ENCODE data around the gene IFTAP. TPM values are rescaled to one million over a fixed set of nuclear protein-coding genes. Genes with fewer than 3 reads are reported as not detected.

IFTAP gene
- total RNA-seq, 1 donor from 2014 or later = 41.1 TPM

DNA sequence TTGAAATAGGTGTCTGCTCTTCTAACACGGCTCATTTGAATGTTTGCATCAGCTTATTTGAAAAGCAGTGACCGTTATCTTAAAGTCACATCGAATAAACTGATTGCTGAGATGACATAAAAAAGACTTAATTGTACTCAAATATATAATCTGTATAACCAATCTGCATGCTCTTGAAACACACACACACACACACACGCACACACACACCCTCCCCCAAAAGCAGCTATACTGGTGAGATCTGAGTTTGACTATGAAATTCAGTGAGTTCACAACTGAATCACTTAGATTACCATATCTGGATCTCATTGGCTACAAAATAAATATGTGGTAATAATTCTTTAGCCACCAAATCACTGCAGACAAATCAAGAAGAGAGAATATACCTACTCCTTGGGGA, 3.8 kb upstream of the IFTAP start:
- intact Hi-C loops (cut with DNase I) = no loop called here
- no peak for DNase-seq (ENCODE audit: low spot score)

DNA sequence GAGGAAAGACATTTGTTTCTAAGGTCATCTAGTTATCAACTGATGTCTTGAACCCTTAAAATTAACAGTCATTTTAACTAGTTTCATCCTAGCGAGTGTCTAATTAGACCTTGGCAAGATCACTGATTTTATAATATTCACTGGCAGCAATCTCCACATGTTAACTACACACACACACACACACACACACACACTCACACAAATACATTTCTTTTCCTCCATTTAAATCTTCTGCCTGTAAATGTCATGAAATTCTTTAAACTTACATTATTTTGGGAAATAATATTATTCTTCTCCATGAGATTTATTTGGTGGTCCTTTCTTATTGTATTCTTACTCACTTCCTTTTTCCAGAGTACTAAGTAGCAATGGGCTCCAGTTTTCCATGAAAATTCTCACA, 2.9 kb upstream of the IFTAP start:
- intact Hi-C loops (cut with DNase I) = no loop called here
- no peak for DNase-seq (ENCODE audit: low spot score)

DNA sequence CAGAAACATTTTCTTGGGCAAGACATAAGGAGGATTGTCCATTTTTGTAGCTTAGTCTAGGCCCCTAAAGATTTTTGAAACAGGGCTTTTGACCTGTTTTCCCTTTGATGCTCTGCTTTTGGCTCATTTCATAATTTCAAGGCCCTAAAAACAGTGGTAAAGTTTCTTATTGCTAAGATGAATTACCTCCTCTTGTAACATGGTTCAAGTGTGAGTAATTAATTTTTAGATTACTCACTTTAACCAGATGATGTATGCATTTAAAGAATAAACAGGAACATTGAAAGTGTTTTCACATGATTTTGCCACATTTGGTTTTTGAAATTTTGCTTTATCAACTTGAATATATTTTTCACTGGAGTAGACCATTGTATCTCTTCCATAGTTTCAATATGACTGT, 2.6 kb downstream of the IFTAP start:
- no peak for DNase-seq (ENCODE audit: low spot score)
- intact Hi-C loops (cut with DNase I) = no loop called here

DNA sequence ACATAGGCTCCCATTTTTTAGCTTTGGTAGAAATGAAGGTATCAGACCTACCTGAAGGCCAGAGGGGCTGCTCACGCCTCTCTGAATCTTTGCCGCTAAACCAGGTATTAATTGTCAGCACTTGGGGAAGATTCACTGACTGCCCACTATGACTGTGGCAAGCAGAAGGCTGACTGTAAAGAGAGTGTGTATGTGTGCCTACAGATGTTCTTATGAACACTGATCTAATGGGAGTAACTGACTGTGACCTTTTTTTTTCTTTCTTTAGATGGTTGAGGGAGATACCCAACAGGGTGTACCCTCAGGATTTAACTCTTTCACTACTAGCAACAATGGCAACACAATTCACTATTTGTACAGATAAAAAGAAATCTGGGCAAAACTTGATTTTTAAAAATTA, 3.7 kb downstream of the IFTAP start, which contains the start of gene RAG2:
RAG2 (minus strand) TSS at position 186 of the 400 bp plus-strand sequence. CDS start 4,068 bp downstream, outside the sequence.
- DNase-seq (ENCODE audit: low spot score) = no peak
- intact Hi-C loops (cut with DNase I) = no loop called here

DNA sequence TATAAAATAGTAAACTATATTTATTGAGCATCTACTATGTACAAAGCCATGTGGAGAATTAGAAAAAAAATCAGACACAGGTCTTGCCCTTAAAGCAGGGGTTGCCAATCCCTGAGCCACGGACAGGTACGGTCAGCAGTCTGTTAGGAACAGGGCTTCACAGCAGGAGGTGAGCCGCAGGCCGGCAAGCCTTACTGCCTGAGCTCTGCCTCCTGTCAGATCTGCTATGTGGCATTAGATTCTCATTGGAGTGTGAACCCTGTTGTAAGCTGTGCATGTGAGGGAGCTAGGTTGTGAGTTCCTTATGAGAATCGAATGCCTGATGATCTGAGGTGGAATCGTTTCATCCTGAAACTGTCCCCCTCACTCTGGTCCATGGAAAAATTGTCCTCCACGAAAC, 5.9 kb downstream of the IFTAP start:
- DNase-seq (ENCODE audit: low spot score) = no peak
- intact Hi-C loops (cut with DNase I) = no loop called here

DNA sequence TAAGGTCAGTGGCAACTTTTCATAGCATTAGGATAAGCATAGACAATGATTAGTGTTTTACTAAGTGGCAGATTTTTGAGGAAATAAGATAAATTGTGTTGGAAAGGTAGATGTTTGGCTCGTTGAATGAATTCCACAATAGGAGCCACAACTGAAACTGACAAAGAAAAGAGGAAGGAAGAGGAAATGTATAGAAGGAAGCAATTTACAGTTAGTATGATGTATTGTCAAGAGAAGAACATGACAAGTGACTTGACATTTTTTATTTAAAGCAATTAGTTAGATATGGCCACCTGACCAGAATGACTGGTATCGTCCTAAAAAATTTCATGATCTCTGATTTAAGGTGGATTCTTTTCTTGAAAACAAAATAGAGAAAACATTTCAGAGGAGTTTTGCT, 6.9 kb downstream of the IFTAP start:
- intact Hi-C loops (cut with DNase I) = no loop called here

DNA sequence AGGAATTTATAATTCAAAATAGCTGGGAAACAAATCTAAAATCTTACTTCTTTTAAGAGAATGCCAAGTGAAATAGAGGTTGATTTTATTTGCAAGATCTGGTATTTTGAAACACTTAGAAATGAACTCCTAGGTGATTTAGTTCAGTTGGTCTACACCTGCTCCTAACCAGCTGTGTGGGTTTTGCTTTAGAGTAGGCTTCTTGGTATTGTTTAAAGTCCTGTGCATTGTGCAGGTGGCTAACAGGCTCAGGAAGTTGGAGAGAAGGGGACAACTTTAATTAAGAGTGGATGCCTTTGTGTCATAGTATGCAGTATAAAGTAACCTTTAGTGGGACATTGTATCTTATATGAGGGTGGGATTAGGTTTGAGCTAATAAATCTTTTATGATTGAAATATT, 7.8 kb downstream of the IFTAP start:
- intact Hi-C loops (cut with DNase I) = no loop called here
- DNase-seq (ENCODE audit: low spot score) = no peak

More for the DNA sequence above, 6.9 kb downstream of the IFTAP start:
- DNase-seq (ENCODE audit: low spot score) = no peak

DNA sequence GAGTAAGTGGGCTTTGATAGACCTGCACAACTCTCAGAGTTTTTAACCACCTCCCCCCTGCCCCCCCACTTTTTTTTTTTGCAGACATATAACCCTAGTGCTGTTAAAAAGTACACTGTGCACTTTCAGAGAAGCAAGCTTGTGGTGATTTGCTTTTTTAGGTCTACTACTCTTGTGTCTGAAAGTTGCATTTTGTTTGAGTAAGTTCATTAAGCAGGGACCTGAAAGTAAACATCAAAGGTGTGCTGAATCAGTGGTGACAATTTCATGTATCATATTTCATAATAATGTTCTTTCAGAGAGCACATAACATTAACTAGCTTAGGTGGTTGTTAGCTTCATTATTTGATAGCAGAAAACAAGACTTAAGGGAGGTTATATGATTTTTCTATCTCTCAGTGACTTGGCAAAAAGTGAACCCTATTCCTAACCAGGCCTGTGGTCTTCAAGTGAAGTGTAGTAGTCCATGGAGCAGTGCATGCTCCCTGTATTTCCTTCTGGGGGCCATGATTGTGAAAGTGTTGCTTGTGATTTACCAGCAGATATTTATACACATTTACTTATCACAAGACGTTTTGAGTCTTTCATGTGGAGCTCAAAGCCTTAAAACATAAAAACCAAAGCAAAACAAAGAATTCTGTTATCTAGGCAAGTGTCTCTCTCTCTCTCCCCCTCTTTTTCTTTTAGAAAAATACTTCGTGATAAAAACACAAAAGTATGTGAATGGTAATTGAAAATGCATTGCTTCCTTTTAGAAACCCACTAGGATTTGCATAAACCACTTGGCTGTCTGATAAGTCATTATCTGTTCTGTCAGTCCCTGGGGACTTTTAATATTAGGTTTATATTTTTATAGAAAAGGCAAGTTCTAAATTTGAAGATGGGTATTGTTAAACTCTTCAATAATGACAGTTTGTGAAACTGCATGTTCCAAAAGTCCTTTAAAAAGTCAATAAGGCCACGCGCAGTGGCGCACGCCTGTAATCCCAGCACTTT, 11.2 kb downstream of the IFTAP start:
- DNase-seq (ENCODE audit: low spot score) = no peak
- intact Hi-C loops (cut with DNase I) = no loop called here

DNA sequence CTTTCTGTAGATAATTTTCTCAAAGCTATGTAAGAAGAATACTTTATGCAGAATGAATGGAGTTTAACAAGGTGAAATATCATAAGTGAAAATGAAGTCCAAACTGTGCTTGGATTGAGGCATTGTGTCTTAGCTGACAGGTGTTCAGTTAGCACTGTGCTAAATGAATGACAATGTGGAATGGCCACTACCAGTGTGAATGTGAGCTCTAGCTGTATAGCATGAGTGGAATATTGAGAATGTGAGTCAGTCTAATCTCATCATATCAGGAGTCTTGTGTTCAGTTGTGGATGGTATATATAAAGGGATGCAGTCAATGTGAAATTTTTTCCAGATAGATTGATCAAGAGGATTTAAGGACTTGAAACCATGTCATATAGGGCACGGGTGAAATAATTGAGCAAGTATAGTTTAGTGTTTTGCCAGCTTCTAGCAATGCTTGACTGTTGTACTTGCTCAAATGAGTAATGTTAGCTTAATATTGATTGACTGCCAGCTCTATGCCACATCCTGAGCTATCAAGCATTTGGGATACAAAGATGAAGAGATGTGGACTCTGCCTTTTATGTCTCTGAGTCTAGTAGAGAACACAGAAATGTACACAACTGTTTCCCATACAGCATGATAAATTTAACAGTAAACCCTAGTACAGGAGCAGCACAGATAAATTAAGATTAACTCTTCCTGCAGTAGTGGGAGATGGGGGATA, 14.3 kb downstream of the IFTAP start:
- DNase-seq (ENCODE audit: low spot score) = no peak
- intact Hi-C loops (cut with DNase I) = no loop called here

DNA sequence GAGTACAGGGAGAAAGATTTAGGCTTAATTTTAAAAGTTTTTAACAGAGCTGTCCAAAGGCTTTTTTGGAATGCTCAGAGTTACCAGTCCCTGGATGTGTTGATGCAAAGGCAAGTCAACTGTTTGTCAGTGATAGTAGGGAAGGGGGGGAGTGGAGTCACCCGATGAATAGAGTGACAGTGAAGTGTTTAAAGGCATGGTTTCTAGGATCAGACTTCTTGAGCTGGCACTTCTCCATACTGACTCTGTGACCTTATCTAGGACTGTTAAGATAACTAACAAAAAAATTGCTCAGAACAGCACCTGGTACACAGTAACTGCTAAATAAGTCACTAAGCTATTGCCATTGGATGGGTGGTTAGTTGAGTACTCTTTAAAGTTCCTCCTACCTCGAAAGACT, 15.1 kb downstream of the IFTAP start:
- no peak for DNase-seq (ENCODE audit: low spot score)
- intact Hi-C loops (cut with DNase I) = no loop called here

DNA sequence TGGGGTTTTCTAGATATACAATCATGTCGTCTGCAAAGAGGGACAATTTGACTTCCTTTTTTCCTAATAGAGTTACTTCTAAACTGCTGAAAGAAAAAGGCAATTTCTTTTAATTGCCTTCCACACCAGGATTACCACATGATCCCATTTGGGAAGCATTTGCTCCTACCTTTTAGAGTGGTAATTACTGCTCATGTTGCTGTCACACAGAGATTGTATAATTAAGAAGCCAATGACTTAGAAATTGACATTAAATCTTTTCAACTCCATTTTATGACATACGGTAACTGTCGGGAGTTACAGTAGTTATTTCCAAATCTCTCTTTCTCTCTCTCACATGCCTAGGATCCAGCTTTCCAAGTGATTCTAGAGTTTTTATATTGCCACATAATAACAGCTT, 21.5 kb downstream of the IFTAP start:
- DNase-seq (ENCODE audit: low spot score) = no peak
- intact Hi-C loops (cut with DNase I) = no loop called here

DNA sequence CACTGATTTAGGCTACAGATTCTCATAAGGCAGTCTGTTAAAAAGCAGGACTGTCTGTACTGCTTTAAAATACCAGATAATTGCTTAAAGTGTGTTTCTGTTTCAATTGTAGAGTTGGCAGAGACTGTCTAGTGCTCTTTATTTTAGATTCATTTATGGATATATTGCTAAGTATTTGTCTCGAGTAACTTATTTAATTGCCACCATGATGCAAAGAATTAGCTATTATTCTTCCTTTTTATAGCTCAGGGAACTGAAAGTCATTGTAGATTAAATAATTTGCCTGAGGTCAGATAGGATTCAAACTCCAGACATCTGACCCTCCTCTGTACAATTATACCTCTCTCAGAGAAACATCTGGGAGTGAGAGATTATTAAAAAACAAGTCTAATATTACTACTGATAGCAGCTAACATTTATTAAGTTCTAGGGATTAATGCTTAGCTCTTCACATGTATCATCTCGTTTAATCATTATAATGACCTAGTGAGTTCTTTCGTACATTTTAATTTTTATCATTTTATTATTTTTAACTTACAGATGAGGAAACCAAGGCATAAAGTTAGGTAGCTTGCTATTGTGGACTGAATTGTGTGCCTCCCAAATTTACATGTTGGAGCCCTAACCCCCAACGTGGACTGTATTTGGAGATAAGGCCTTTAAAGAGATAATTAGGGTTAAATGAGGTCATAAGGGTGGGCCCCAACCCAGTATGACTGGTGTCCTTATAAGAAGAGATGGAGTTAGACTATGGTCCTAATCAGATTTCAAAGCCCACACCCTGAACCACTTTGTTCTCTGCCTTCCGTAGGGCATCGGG, 23.5 kb downstream of the IFTAP start:
- DNase-seq (ENCODE audit: low spot score) = no peak
- intact Hi-C loops (cut with DNase I) = no loop called here

DNA sequence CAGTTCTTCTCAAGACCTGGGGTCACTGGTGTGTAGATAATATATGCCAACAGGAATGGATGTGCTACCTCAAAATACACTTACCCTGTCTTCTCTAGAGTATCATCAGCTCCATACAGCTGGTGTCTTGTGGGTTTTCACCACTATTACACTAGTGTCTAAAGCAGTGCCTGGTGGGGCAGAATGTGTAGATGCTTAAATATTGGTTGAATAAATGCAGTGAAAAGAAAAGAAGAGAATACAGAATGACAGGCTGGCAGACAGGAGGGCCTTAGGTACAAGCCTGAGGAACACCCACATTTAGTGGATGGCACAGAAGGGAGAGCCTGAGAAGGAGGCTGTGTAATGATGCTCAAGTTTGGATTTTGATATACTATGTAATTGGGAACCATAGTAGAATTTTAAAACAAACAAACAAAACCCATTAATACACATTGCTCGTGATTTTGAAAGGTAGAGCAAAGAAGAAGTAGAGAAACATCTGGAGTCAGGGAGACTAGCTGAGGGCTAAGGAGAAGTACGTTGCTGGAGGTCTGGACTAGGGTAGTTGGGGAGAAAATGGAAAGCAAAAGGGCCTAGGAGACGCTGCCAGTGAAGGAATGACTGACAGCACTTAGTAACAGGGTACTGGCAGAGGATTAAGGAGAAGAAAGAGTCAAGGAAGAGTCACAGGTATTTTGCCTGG, 24.2 kb downstream of the IFTAP start:
- intact Hi-C loops (cut with DNase I) = no loop called here
- DNase-seq (ENCODE audit: low spot score) = no peak

DNA sequence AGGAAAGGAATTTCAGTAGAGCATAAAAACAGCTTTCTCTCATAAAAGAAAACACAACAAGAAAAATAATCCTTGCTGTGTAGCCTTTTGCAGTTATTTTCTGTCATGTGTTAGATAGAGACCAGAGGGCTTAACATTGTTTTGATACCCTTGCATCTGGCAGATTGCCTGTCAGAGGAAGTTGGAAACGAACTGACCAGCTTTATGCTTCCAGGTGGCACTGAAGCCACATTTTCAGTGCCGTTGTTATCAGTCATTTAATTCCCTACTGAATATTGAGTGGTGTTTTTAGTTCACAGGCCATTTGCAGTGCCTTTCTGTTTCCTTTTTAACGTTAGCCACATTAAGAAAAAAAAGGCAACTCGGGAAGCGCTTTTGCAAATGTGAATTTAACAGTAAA, 25.2 kb downstream of the IFTAP start:
- intact Hi-C loops (cut with DNase I) = no loop called here
- no peak for DNase-seq (ENCODE audit: low spot score)

DNA sequence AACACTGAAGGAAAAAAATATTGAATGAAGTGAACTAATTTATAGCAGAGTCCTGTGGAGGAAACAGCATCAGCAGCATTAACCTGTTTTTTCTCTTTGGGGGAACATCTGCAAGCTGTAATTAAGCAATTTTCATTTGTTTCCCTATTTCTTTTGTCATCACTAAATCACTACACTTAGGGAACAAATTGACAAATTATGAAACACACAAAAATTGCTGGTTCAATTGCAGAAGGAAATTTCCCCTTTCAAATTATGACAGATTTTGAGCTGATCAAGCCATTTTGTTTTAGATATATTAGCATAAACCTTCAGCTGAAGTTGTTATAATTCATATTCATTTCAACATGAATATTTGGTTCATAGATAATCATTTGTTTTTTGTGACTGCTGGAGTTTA, 25.9 kb downstream of the IFTAP start:
- intact Hi-C loops (cut with DNase I) = loop anchor here (5.0 kb wide), 1 partner anchor 58 kb away; no protein-coding TSS in a partner anchor
- no peak for DNase-seq (ENCODE audit: low spot score)

DNA sequence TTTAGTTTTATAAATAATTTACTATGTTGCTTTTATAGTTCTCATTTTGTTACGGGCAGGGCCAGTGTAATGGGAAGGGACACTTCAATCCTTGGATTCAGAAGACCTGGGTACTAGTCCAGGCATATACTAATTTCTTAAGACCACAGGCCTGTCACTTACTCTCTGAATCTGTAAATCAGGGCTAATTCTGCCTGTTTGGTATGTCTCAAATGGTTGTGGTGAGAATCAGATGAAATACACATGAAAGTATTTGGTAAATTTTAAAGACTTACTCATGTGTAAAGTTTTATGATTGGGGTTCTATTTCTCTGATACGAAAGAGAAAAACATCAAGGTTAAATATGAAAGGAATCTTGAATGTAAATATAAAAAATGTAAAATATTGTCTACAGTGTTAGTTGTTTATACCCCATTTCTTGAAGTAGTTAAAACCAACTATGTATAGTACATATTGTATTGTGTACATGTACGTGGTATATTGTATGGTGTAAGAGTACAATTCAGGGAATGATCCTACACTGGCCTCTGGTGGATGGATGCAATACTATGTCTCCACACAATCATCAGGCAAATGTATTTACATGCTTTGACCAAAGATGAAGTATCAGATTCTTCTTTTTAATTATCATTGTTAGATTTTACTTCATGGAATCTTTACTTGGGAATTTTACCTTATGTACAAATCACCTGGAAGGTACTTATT, 28.3 kb downstream of the IFTAP start:
- DNase-seq (ENCODE audit: low spot score) = no peak
- intact Hi-C loops (cut with DNase I) = loop anchor here (5.0 kb wide), 1 partner anchor 60 kb away; no protein-coding TSS in a partner anchor

DNA sequence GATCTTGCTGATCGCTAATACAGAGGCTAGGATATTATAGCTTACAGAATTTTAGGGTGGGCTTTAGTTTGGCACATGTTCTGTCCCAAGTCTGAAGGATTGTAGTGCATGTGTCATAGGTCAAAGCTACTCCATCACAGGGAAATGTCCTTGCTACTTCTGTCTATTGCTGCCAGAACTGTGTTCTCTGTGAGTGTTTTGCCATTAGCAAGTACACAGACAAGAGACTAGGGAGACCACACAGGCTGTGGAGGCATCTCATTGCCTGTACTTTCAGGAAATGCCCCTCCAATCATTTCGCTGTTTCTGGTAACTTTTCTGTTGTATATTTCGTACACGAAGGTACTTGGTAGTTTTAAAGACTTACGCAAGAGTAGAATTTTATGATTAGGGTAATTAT, 29.2 kb downstream of the IFTAP start:
- intact Hi-C loops (cut with DNase I) = loop anchor here (5.0 kb wide), 1 partner anchor 61 kb away; no protein-coding TSS in a partner anchor
- no peak for DNase-seq (ENCODE audit: low spot score)

DNA sequence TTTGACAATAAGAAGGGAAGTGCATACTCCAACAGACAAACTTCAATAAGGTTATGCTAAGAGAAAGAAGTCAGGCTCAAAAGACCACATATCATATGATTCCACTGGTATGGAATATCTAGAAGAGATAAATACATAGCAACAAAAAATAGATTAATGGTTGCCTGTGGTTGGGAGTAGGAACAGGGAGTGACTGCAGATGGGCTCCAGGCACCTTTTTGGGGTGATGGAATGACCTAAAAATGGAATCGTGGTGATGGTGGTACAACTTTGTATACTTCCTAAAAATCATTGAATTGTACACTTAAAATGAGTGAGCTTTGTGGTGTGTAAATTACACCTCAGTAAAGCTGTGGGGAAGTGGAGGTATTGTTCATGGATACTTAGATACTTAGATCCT, 32.7 kb downstream of the IFTAP start:
- intact Hi-C loops (cut with DNase I) = no loop called here
- no peak for DNase-seq (ENCODE audit: low spot score)

DNA sequence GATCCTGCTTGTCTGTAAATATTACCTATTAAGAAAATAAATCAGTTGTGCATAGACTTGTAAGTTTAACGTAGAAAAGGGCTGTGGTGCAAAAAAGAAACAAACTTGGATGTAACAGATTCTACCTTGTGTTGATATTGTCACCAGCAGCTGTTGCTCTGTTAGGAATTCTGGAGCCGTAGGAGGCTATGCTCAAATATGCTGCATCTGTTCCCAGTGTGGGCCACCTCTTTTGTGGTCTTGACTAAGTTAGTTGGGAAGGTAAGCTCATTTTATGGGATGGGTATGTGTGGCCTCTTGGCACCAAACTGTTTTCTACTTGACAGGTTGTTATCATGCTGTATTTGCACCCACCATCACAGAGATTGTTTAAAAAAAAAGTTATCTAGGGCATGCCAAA, 33.2 kb downstream of the IFTAP start:
- intact Hi-C loops (cut with DNase I) = no loop called here
- DNase-seq (ENCODE audit: low spot score) = no peak

Data from cardiac septum (tissue), 1 donor.